ENCODE data around the gene PCGF3.

DNA sequence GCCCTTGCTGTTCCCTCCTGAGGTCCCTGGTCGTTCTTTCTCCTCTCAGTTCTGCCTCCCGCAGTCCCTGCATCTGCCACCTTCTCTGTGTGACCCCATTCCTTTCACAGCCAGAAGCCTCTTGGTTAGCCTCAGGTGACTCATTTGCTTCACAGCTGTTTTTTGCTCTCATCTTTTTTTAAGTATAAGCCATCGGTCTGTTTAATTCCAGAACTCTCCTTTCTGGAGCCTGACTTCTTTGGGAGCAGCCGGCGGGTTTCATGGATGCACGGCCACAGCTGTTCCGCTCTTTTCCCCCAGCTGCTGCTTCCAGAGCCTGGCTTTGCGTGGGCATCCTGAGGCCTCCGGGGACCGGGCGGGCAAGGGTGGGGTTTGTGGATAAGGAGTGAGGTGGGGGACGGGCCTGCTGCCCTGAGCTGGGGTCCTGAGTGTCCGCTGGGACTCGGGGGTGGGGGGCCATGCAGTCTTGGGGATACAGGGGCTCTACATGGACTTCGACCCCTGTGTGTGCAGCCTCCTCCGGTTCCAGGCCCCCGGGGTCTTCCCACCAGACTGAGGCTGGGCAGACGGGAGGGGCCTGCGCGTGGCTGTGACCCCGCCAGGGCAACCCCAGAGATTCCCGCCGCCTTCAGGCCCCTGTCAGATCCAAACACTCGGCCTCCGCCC lies 46.7 kb downstream of the PCGF3 start:
- TF ChIP-seq ZNF112 (tag by site-specific recombination; IDR thresholded peaks at IDR 0.05) = no peak
- TF ChIP-seq, protein P1, sequence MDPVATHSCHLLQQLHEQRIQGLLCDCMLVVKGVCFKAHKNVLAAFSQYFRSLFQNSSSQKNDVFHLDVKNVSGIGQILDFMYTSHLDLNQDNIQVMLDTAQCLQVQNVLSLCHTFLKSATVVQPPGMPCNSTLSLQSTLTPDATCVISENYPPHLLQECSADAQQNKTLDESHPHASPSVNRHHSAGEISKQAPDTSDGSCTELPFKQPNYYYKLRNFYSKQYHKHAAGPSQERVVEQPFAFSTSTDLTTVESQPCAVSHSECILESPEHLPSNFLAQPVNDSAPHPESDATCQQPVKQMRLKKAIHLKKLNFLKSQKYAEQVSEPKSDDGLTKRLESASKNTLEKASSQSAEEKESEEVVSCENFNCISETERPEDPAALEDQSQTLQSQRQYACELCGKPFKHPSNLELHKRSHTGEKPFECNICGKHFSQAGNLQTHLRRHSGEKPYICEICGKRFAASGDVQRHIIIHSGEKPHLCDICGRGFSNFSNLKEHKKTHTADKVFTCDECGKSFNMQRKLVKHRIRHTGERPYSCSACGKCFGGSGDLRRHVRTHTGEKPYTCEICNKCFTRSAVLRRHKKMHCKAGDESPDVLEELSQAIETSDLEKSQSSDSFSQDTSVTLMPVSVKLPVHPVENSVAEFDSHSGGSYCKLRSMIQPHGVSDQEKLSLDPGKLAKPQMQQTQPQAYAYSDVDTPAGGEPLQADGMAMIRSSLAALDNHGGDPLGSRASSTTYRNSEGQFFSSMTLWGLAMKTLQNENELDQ (tag by site-specific recombination; IDR thresholded peaks at IDR 0.05; ENCODE audit: low read depth) = no peak
- TF ChIP-seq PRDM1 (tag by site-specific recombination; IDR thresholded peaks at IDR 0.05) = no peak
- no peak for TF ChIP-seq ZNF558 (tag by site-specific recombination; IDR thresholded peaks at IDR 0.05)
- no peak for TF ChIP-seq BCL11A (tag by site-specific recombination; IDR thresholded peaks at IDR 0.05; ENCODE audit: low read depth)
- no peak for TF ChIP-seq ZNF274 (IDR thresholded peaks at IDR 0.05; ENCODE audit: low read length)
- no peak for TF ChIP-seq ZNF274 (tag by site-specific recombination; IDR thresholded peaks at IDR 0.05; ENCODE audit: borderline replicate concordance)
- TF ChIP-seq, protein P2, sequence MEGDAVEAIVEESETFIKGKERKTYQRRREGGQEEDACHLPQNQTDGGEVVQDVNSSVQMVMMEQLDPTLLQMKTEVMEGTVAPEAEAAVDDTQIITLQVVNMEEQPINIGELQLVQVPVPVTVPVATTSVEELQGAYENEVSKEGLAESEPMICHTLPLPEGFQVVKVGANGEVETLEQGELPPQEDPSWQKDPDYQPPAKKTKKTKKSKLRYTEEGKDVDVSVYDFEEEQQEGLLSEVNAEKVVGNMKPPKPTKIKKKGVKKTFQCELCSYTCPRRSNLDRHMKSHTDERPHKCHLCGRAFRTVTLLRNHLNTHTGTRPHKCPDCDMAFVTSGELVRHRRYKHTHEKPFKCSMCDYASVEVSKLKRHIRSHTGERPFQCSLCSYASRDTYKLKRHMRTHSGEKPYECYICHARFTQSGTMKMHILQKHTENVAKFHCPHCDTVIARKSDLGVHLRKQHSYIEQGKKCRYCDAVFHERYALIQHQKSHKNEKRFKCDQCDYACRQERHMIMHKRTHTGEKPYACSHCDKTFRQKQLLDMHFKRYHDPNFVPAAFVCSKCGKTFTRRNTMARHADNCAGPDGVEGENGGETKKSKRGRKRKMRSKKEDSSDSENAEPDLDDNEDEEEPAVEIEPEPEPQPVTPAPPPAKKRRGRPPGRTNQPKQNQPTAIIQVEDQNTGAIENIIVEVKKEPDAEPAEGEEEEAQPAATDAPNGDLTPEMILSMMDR (tag by site-specific recombination; IDR thresholded peaks at IDR 0.05) = no peak
- no peak for TF ChIP-seq ZNF777 (tag by site-specific recombination; IDR thresholded peaks at IDR 0.05; ENCODE audit: borderline replicate concordance)
- no peak for TF ChIP-seq ZNF792 (tag by site-specific recombination; IDR thresholded peaks at IDR 0.05)
- no peak for TF ChIP-seq ZNF239 (tag by site-specific recombination; IDR thresholded peaks at IDR 0.05)
- no peak for TF ChIP-seq ZNF830 (tag by site-specific recombination; IDR thresholded peaks at IDR 0.05; ENCODE audit: low read depth)
- no peak for TF ChIP-seq ZNF664 (tag by site-specific recombination; IDR thresholded peaks at IDR 0.05)
- TF ChIP-seq ZNF350 (tag by site-specific recombination; IDR thresholded peaks at IDR 0.05) = no peak
